ENCODE results near the gene PAWR. TPM values are rescaled to one million over a fixed set of nuclear protein-coding genes. Genes with fewer than 3 reads are reported as not detected.

Gene PAWR
- total and polyA plus RNA-seq, 2 experiments from 2014 or later: 149 to 180 TPM

- TF ChIP-seq POLR2AphosphoS5 (IDR thresholded peaks at IDR 0.05; ENCODE audit: low read depth): no peak
- TF ChIP-seq, protein P1, sequence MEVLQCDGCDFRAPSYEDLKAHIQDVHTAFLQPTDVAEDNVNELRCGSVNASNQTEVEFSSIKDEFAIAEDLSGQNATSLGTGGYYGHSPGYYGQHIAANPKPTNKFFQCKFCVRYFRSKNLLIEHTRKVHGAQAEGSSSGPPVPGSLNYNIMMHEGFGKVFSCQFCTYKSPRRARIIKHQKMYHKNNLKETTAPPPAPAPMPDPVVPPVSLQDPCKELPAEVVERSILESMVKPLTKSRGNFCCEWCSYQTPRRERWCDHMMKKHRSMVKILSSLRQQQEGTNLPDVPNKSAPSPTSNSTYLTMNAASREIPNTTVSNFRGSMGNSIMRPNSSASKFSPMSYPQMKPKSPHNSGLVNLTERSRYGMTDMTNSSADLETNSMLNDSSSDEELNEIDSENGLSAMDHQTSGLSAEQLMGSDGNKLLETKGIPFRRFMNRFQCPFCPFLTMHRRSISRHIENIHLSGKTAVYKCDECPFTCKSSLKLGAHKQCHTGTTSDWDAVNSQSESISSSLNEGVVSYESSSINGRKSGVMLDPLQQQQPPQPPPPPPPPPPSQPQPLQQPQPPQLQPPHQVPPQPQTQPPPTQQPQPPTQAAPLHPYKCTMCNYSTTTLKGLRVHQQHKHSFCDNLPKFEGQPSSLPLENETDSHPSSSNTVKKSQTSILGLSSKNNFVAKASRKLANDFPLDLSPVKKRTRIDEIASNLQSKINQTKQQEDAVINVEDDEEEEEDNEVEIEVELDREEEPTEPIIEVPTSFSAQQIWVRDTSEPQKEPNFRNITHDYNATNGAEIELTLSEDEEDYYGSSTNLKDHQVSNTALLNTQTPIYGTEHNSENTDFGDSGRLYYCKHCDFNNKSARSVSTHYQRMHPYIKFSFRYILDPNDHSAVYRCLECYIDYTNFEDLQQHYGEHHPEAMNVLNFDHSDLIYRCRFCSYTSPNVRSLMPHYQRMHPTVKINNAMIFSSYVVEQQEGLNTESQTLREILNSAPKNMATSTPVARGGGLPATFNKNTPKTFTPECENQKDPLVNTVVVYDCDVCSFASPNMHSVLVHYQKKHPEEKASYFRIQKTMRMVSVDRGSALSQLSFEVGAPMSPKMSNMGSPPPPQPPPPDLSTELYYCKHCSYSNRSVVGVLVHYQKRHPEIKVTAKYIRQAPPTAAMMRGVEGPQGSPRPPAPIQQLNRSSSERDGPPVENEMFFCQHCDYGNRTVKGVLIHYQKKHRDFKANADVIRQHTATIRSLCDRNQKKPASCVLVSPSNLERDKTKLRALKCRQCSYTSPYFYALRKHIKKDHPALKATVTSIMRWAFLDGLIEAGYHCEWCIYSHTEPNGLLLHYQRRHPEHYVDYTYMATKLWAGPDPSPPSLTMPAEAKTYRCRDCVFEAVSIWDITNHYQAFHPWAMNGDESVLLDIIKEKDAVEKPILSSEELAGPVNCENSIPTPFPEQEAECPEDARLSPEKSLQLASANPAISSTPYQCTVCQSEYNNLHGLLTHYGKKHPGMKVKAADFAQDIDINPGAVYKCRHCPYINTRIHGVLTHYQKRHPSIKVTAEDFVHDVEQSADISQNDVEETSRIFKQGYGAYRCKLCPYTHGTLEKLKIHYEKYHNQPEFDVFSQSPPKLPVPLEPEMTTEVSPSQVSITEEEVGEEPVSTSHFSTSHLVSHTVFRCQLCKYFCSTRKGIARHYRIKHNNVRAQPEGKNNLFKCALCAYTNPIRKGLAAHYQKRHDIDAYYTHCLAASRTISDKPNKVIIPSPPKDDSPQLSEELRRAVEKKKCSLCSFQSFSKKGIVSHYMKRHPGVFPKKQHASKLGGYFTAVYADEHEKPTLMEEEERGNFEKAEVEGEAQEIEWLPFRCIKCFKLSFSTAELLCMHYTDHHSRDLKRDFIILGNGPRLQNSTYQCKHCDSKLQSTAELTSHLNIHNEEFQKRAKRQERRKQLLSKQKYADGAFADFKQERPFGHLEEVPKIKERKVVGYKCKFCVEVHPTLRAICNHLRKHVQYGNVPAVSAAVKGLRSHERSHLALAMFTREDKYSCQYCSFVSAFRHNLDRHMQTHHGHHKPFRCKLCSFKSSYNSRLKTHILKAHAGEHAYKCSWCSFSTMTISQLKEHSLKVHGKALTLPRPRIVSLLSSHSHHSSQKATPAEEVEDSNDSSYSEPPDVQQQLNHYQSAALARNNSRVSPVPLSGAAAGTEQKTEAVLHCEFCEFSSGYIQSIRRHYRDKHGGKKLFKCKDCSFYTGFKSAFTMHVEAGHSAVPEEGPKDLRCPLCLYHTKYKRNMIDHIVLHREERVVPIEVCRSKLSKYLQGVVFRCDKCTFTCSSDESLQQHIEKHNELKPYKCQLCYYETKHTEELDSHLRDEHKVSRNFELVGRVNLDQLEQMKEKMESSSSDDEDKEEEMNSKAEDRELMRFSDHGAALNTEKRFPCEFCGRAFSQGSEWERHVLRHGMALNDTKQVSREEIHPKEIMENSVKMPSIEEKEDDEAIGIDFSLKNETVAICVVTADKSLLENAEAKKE (CRISPR knock-in tag; IDR thresholded peaks at IDR 0.05): no peak
- TF ChIP-seq, protein P2, sequence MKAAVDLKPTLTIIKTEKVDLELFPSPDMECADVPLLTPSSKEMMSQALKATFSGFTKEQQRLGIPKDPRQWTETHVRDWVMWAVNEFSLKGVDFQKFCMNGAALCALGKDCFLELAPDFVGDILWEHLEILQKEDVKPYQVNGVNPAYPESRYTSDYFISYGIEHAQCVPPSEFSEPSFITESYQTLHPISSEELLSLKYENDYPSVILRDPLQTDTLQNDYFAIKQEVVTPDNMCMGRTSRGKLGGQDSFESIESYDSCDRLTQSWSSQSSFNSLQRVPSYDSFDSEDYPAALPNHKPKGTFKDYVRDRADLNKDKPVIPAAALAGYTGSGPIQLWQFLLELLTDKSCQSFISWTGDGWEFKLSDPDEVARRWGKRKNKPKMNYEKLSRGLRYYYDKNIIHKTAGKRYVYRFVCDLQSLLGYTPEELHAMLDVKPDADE (IDR thresholded peaks at IDR 0.05): no peak
- no peak for TF ChIP-seq EZH2phosphoT487 (IDR thresholded peaks at IDR 0.05; ENCODE audit: unreplicated experiment)
- no peak for TF ChIP-seq ZNF331 (CRISPR knock-in tag; IDR thresholded peaks at IDR 0.05; ENCODE audit: low read depth)
- no peak for TF ChIP-seq REST (IDR thresholded peaks at IDR 0.05; ENCODE audit: unreplicated experiment)
- TF ChIP-seq JUNB (IDR thresholded peaks at IDR 0.05; ENCODE audit: unreplicated experiment): no peak
- no peak for TF ChIP-seq STAT1 (IDR thresholded peaks at IDR 0.05; ENCODE audit: unreplicated experiment)
- no peaks in the 10 kb centered on the region for H3K27me3 Mint-ChIP-seq (ENCODE audit: insufficient read depth, low read depth, poor library complexity)
- H3F3A ChIP-seq (replicated peaks; ENCODE audit: low read depth): no peaks in the 10 kb centered on the region
Observed at GRCh38 chr12:79590751-79591150, 100.0 kb downstream of the PAWR start.

More at GRCh38 chr12:79590751-79591150, 100.0 kb downstream of the PAWR start:
- no peak overlapping the region for H3K27ac Mint-ChIP-seq
- H3K4me2 ChIP-seq: no peak overlapping the region
- no peaks in the 10 kb centered on the region for H3K9me3 Mint-ChIP-seq
- no peaks in the 10 kb centered on the region for H3K4me1 ChIP-seq (ENCODE audit: insufficient read depth)
- H3K4me3 Mint-ChIP-seq: no peak overlapping the region
- H3K4me1 Mint-ChIP-seq: no peaks in the 10 kb centered on the region
- no peaks in the 10 kb centered on the region for H3K9me2 ChIP-seq (ENCODE audit: insufficient read depth)
- 0 out of 2 replicates have a peak, but pooled peaks cover 4% of the 10 kb centered on the region for H4K20me1 ChIP-seq (replicated peaks; ENCODE audit: insufficient read depth)
- ATAC-seq (no peak), DNase-seq (ENCODE audit: low spot score) (no peak)
- no peaks in the 10 kb centered on the region for H3K27me3 ChIP-seq (ENCODE audit: insufficient read depth)
- peaks cover 53% of the 10 kb centered on the region for H3K36me3 Mint-ChIP-seq (ENCODE audit: low read depth)
- H3K4me3 ChIP-seq: no peak overlapping the region
- peak overlapping the region; percentile 61; the same call in 1 of the 2 replicates for H3K27ac ChIP-seq (ENCODE audit: low read depth)
- peaks cover 8% of the 10 kb centered on the region; the same call in 1 of the 2 replicates for H3K36me3 ChIP-seq (ENCODE audit: insufficient read depth)
- peaks cover 4% of the 10 kb centered on the region; the same call in 1 of the 2 replicates for H3K79me2 ChIP-seq (replicated peaks; ENCODE audit: insufficient read depth)
- H2AFZ ChIP-seq: no peak overlapping the region
